OCI-LY7 (cell line): ENCODE data around the gene PGLYRP2.

ENCODE experiments used
- CTCF ChIP-seq: fragments of 200-600 bp; sonication (generic); conservative IDR thresholded peaks from 2 replicates; pipeline ENCODE4 v1.5.1; 2014; ENCODE audit warnings: mild to moderate bottlenecking, antibody characterized with exemption, low read length, moderate library complexity, mixed read lengths
- EZH2phosphoT487 ChIP-seq: fragments of 200-600 bp; sonication (generic); IDR thresholded peaks from 2 replicates; pipeline ENCODE4 v1.6.1; 2018; ENCODE audit warnings: low read depth, borderline replicate concordance, mild to moderate bottlenecking, mixed run types, antibody characterized with exemption, low read length, moderate library complexity, mixed read lengths

DNA sequence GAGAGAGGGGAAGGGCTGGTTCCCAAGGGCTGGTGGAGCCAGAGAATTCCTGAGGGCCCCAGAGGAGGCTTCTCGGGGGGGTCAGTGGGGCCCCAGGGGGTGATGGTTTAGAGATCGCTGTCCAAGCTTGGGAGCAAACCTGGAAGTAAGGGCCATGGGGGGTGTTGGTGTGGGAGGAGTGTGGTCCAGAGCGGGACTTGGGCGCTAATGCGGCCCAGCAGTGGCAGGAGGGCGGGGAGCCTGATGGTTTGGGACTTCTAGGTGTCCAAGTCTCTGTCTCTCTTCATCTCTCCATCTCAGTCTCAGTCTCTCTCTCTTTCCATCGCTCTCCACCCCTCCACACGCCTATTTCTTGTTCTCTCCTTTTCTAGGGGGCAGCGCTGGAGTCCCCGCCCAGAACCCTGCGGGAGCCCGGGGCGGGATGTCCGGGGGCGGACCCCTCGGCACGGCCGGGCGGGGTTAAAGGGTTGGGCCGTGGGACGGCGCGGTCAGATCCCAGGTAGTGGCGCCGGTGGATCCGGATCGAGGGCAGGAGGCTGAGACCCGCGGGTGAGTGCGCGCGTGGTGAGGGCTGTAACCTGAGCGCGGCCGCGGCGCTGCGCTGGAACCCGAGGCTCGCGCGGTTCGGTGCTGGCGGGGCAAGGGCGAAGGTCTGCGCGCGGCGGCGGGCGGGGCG lies 28.9 kb upstream of the PGLYRP2 start, which contains the start of gene CYP4F22:
- TF ChIP-seq CTCF (no peak), EZH2phosphoT487 (no peak)
